GM18870 (cell line): ENCODE data around the gene INPP4A.
"Not testable (repeated sequence)": the region's sequence is repeated elsewhere in the genome, so short reads cannot be mapped to it uniquely, and the experiment has no call there.

Source experiments
- ATAC-seq: cut with Tn5 transposase; IDR thresholded peaks from one replicate; pipeline ENCODE4 v1.9.1; 2021; ENCODE audit warnings: moderate library complexity; ENCODE audit not compliant: unreplicated experiment

INPP4A gene

DNA sequence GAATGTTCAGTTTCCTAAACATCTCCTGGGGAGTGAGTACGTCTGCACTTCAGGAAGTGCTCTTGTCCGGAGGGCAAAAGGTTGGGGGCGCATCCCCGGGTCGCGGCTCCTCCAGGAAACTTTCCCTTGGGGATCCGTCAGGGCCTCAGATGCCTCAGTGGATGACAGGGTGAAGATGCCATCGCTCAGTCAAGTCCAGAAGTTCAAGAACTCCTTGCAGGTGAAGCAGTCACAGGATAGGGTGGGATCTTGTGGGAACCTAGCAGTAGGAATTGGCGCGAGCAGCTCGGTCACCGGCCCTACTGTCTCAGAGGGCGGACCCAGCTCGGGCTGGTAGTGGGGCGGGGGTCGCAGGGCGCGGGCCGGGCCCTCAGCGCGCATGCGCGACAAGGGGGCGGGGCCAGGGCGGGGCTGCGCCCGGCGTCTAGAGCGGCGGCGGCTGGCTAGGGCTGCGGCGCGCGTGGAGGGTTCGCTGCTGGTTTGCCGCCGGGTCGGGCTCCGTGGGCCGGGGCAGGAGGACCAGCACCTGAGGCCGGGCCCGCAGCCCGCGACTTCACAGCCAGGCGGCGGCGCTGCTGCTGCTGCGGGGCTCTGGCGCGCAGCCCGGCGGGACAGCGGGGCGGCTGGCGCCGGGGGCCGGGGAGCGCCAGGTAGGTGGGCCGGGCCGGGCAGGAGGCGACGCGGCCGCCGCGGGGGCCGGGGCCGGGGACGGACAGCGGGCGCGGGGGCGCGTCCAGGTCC, at the start of gene INPP4A:
INPP4A (plus strand) TSS at position 423 of the 741 bp plus-strand sequence. CDS start 75,191 bp downstream, outside the sequence.
- ATAC-seq, result no peak

DNA sequence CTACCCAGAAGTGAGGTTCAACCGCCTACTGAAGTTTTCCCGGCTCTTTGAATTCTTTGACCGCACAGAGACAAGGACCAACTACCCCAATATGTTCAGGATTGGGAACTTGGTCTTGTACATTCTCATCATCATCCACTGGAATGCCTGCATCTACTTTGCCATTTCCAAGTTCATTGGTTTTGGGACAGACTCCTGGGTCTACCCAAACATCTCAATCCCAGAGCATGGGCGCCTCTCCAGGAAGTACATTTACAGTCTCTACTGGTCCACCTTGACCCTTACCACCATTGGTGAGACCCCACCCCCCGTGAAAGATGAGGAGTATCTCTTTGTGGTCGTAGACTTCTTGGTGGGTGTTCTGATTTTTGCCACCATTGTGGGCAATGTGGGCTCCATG, 48.7 kb upstream of the INPP4A start:
- no peak for ATAC-seq

DNA sequence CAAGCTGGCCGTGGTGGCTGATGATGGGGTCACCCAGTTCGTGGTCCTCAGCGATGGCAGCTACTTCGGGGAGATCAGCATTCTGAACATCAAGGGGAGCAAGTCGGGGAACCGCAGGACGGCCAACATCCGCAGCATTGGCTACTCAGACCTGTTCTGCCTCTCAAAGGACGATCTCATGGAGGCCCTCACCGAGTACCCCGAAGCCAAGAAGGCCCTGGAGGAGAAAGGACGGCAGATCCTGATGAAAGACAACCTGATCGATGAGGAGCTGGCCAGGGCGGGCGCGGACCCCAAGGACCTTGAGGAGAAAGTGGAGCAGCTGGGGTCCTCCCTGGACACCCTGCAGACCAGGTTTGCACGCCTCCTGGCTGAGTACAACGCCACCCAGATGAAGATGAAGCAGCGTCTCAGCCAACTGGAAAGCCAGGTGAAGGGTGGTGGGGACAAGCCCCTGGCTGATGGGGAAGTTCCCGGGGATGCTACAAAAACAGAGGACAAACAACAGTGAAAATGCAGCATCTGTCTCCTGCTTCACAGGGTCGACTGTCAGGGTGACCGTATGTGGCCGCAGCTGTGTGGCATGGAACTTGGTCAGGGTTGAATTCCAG, 47.8 kb upstream of the INPP4A start:
- no peak for ATAC-seq

DNA sequence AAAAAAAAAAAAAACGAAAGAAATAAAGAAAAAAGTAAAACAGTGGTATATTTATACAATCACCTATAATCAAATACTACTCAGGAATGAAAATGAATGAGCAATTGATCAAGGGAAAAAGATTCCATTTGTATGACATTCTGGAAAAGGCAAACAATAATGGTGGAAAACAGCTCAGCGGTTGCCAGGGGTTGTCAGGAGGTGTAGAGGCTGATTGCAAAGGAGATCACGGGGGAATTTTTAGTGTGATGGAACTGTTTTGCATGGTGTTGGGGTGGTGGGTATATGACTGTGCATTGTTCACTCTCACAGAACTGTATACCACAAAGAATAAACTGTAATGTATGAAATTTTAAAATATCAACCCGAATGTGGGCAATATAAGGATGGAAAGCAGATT, 45.5 kb upstream of the INPP4A start:
- no peak for ATAC-seq

DNA sequence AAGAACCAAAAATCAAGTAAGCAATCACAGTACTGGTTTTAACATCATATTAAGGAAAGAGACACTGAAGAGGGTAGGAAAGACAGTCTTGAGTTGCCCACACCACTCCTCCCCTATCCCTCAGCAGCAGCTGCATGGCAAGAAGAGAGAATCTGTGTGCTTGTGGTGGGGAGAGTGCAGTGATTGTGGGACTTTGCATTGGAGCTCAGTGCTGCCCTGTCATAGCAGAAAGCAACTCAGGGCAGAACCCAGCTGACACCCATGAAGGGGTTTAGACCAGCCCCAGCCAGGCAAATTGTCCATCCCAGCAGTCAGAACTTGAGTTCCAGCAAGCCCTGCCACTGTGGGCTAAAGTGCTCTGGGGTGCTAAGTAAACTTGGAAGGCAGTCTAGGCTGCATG, 40.8 kb upstream of the INPP4A start:
- no peak for ATAC-seq

DNA sequence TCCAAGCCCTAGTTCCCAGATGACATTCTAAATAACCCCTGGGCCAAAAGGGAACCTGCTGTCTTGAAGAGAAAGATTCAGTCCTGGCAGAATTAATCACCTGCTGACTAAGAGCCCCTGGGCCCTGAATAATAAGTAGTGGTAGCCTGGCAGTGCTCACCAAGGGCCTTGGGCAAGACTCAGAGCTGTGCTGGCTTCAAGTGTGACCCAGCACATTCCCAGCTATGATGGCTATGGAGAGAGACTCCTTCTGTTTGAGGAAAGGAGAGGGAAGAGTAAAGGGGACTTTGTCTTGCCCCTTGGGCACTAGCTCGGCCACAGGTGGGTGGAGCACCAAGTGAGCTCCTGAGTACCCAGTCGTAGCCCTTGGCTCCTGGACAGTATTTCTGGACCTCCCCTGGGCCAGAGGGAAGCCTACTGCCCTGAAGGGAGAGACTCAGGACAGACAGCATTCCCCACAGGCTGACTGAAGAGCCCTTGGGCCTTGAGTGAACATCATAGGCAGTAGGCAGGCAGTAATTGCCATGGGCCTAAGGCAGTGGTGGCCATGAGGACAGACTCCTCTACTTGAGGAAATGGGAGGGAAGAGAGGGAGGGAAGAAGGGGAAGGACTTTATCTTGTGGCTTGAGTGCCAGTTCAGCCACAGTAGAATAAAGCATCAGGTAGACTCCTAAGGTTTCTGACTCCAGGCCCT, 40.0 kb upstream of the INPP4A start:
- ATAC-seq, result no peak

DNA sequence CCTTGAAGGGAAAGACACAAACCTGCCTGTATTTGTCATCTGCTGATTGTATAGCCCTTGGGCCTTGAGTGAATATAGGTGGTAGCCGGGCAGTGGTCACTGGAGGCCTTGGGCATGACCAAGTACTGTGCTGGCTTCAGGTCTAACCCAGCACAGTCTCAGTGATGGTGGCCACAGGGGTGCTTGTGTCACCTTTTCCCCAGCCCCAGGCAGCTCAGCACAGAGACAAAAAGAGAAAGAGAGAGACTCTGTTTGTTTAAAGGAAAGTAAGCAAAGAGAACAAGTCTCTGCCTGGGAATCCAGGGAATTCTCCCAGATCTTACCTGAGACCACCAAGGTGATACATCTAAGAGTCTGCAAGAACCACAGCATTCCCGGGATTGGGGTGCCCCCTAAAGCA, 39.4 kb upstream of the INPP4A start:
- ATAC-seq, result no peak

DNA sequence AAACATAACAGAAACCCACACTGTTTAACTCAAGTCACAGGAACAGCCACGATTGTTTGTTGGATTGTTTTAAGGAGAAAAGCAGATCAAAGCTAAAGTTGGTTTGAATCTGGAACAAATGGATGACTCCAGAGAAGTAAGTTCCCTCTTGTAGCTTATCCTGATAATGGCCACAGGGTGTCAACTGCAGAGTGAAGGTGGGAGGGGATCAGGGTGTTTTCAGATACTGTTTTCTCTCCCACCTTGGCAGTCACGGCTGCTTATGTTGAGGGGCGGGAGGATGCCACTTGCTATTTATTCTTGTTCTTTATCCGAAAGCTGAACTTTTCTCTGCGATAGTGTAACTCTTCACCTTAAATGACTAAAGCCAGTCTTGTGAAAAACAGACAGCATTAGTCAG, 36.5 kb upstream of the INPP4A start:
- no peak for ATAC-seq

DNA sequence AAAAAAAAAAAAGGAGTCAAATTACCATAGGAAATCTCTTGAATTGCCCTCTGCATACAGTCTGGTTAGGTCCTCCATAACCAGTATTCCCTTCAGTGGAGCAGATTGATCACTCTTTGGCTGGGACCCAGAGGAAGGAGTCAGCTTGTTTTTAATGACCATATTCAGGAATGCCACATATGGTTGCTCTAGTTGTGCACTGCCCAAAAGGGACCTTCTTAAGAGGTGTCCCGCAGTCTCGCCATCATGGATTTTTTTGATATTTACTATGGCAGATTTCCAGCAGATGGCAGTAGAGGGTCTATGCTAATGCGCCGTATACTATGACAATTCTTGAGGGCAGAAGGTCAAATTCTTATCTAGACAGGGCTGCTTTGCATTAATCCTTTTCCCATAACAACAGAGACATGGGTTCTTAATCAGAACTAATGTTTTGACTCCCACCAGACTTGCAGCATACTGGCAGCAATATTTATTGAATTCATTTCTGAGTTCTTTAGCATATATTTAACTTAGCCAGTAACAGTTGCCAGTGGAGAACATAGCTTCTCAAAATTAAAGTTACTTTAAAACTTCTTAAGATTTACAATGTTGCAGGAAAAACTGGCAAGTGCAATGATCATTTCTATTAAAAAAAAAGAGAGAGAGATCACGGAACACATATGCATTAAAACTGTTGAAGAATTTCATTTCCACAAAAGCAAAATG, 31.8 kb upstream of the INPP4A start:
- no peak for ATAC-seq

DNA sequence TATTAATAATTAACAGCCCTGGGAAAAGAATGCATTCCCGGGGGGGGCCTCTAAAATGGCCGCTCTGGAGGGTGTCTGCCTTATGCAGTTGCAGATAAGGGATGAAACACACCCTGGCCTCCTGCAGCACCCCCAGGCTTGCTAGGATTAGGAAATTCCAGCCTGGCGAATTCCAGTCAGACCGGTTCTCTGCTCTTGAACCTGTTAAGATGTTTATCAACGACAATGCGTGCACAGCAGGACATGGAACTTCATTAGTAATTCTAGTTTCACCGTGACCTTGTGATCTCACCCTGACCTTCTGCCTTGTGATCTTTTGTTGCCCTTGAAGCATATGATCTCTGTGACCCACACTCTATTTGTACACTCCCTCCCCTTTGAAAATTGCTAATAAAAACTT, 30.4 kb upstream of the INPP4A start:
- ATAC-seq, result not testable (repeated sequence)

DNA sequence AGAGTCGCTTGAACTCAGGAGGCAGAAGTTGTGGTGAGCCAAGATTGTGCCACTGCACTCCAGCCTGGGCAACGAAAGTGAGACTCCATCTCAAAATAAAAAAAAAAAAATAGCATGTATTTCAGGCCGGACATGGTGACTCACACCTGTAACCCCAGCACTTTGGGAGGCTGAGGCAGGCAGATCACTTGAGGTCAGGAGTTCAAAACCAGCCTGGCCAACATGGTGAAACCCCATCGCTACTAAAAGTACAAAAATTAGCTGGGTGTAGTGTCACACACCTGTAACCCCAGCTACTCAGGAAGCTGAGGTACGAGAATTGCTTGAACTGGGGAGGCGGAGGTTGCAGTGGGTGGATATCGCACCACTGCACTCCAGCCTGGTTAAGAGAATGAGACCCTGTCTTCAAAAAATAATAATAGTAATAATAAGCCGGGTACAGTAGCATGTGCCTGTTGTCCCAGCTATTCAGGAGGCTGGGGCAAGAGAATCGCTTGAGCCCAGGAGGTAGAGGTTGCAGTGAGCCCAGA, 28.9 kb upstream of the INPP4A start:
- ATAC-seq, result not testable (repeated sequence)

DNA sequence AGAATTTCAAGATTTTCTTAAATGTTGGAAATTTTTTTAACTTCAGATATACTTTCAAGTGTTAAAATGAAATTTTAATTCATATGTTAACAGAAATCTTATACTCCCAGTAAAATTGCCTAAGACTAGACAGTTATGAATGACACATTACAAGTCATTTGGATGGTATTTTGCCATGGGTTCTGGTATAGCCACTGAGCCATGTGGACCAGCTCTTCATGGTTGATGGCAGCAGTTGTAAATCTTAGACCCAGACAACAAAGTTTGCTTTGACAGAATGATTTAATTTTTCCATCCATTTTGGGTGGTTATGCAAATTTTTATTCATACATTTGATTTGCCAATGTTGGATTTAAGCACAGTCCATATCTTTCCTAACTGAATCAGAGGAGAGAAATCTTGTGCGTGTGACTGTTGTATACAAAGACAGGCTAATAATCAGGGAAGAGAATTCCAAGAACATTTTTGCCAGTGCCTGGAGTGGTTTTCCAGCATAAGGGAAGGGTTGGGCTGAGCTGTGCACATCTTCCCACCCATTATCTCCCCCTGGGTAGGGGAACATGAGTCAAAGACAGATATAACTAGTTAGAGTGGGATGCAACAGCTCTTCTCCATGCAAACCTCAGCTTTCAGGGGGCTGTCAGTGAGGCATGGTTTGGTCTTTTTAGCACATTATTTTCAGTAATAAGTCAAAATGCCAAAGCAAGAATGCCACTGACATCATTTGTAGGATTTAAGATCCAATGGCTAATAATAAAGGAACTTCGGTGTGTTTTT, 28.1 kb upstream of the INPP4A start:
- no peak for ATAC-seq

DNA sequence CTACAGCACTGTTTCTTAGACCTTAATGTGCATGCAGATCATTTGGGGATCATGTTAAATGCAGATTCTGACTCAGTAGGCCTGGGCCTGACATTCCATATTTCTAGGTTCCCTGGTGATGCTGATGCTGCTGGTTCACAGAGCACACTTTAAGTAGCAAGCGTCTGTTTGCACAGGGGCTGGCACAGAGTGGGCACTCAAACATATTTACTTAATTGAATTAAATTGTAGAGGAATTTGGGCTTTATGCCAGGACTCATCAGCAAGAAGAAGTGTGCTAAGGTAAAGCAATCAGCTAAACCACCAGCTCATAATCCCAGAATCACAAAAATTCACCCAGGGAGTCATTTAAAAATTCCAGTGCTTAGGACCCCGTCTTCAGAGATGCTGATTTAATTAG, 25.1 kb upstream of the INPP4A start:
- no peak for ATAC-seq

DNA sequence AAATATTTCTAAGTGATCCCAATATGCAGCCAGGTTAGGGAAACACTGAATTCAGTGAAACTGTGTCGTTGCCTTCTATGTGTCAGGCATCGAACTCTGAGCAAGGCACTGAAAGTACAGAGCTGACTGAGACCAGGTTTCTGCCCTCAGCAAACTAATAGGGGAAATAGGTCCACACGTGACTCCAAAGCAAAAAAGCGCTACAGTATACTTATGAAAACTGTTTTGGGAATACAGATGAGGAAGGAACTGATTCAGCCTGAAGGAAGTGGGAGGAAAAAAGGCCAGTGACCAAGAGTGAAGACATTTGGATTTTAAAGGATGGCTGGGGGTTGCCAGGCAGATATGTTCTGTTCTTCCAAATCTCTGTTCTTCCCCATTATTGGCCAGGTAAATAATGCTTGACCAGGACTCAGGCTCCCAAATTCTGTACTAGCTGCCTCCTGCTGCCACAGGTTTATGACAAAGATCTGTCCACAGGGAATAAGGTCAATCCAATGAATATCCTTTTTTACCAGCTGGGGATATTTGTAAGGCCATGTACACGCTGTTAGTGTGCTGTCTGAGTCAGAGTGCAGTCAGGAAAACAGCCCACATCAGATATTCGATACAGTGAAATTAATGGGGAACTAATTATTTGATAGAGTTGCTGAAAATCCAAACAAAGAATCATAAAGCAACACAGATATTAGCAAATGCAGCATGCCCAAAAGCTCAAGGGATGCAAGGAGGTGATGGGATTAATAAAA, 24.5 kb upstream of the INPP4A start:
- ATAC-seq, result no peak

DNA sequence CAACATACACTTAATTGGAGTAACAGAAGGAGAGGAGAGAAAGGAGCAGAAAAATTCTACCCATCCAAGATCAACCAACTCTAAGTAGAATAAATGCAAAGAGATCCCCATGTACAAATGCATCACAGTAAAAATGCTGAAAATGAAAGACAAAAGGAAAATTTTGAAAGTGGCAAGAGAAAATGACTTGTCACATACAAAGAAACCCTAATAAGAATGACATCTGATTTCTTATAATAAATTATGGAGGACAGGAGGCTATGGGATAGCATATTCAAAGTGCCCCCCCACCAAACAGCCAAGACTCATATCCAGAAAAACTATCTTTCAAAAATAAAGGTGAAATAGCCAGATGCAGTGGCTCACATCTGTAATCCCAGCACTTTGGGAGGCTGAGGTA, 22.2 kb upstream of the INPP4A start:
- ATAC-seq, result no peak

DNA sequence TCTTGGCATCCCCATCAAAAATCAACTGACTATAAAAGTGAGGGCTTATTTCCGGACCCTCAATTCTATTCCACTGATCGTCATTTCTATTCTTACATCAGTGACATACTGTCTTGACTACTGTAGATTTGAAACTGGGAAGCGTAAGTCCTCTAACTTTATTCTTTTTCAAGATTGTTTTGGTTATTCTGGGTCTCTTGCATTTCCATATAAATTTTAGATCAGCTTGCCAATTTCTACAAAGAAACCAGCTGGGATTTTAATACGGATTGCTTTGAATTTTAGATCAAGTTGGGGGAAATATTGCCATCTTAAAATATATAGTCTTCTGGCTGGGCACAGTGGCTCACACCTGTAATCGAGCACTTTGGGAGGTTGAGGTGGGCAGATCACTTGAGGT, 17.9 kb upstream of the INPP4A start:
- ATAC-seq, result no peak

DNA sequence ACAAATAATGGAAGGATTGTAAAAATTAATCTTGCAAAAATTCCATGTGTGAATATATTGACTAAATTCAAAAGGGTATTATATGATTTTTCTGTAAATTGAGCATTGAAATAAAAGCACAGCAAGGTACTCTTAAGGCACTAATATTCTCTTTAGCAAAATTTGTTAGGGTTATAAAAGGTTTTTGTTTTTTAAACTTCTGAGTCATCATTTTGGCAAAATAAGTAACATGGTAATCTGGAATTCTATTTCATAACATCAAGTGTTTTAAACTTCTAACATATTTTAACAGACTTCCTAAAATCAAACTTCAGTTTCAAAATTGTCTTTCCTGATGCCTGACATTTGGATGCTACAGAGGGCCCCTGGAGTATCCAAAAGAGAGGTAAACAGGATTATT, 12.5 kb upstream of the INPP4A start:
- ATAC-seq, result no peak

DNA sequence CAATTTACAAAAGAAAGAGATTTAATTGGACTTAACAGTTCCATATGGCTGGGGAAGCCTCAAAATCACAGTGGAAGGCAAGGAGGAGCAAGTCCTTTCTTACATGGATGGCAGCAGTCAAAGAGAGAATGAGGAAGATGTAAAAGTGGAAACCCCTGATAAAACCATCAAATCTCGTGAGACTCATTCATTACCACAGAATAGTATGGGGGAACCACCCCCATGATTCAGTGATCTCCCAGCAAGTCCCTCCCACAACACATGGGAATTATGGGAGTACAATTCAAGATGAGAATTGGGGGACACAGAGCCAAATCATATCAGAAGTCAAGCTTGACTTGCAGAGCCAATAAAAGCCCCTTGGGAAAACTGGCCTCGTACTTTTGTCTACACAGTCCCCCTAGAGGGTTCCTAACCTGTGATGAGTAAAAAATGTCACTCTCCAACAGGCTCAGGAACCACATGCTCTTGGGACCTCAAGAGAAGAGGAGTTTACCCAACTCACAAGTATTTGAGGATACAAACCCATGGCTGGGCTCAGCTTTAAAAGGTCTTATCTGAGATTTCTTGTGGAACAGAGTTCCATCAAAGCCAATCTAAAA, 11.2 kb upstream of the INPP4A start:
- ATAC-seq, result no peak

DNA sequence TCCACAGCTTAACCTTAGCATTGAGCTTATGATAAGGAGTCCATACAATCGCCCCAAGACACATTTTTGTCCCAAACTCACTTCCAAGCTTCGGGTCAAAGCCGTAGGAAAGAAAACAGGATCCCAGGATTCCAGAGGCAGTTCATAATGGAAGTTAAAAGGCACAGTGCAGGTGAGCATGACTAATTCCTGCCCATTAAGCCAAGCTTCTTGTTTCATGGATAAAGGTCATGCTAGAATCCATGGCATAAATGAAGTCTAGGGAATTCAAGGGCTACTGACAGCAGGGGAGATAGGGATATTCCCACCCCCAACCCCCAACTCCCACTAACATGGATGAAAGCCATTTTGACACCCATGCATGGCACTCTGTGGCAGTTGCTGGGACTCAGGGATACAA, 10.2 kb upstream of the INPP4A start:
- no peak for ATAC-seq
